Keratinocyte (primary cell): Measurements from ENCODE around the gene MKS1. TPM values are rescaled to one million over a fixed set of nuclear protein-coding genes. Genes with fewer than 3 reads are reported as not detected.

Experiments used
- DNase-seq: peaks from one replicate; pipeline ENCODE4 v3.0.0-alpha.2; 2011; ENCODE audit warnings: low read depth, missing footprints, low spot score
- FAIRE-seq: peaks from 2 replicates; lab custom pipeline; 2011; peaks lifted over from hg19 to GRCh38; lab: Jason Lieb, UNC
- H2AFZ ChIP-seq: 2 replicates; pipeline ENCODE4 v1.6.0; 2012; ENCODE audit warnings: low read length, control low read depth, inconsistent platforms; ENCODE audit not compliant: control insufficient read depth
- H3K27ac ChIP-seq: 2 replicates; pipeline ENCODE4 v1.5.1; 2011; ENCODE audit warnings: low read length; ENCODE audit not compliant: control insufficient read depth, insufficient read depth
- H3K27me3 ChIP-seq: 3 replicates; pipeline ENCODE4 v1.6.0; 2011; ENCODE audit warnings: low read length; ENCODE audit not compliant: control insufficient read depth, insufficient read depth; ENCODE audit errors: extremely low read depth
- H3K36me3 ChIP-seq, 2 experiments: 2 replicates in 1 of 2; 3 replicates in 1 of 2; pipeline ENCODE4 v1.5.1; 2011; ENCODE audit warnings: low read length in 2 of 2, mild to moderate bottlenecking in 1 of 2; ENCODE audit not compliant: control insufficient read depth in 2 of 2, insufficient read depth in 2 of 2; ENCODE audit errors: extremely low read depth in 1 of 2
- H3K4me1 ChIP-seq: 3 replicates; pipeline ENCODE4 v1.5.1; 2011; ENCODE audit warnings: low read length; ENCODE audit not compliant: control insufficient read depth, insufficient read depth; ENCODE audit errors: extremely low read depth
- H3K4me2 ChIP-seq: 3 replicates; pipeline ENCODE4 v1.6.0; 2011; ENCODE audit warnings: low read depth, low read length; ENCODE audit not compliant: control insufficient read depth, insufficient read depth; ENCODE audit errors: extremely low read depth
- H3K4me3 ChIP-seq, 3 experiments: fragments of 200-600 bp in 1 of 3; sonication (generic) in 1 of 3; 2 replicates in 2 of 3; 3 replicates in 1 of 3; pipeline ENCODE4 v1.5.1; 2011 to 2016; ENCODE audit warnings: low read length in 3 of 3, mild to moderate bottlenecking in 3 of 3, control low read depth in 2 of 3, inconsistent platforms in 1 of 3, low read depth in 1 of 3, mixed read lengths in 1 of 3, mixed run types in 1 of 3, moderate library complexity in 1 of 3; ENCODE audit not compliant: control insufficient read depth in 2 of 3, insufficient read depth in 2 of 3; ENCODE audit errors: extremely low read depth in 1 of 3
- H3K79me2 ChIP-seq: 2 replicates; pipeline ENCODE4 v1.6.0; 2012; ENCODE audit warnings: low read length; ENCODE audit not compliant: control insufficient read depth, insufficient read depth
- H3K9ac ChIP-seq: 3 replicates; pipeline ENCODE4 v1.6.0; 2011; ENCODE audit warnings: low read length; ENCODE audit not compliant: control insufficient read depth, insufficient read depth; ENCODE audit errors: extremely low read depth
- H3K9me1 ChIP-seq: 3 replicates; pipeline ENCODE4 v1.6.0; 2011; ENCODE audit warnings: low read length; ENCODE audit not compliant: control insufficient read depth, insufficient read depth; ENCODE audit errors: extremely low read depth
- H3K9me3 ChIP-seq: 2 replicates; pipeline ENCODE4 v1.5.1; 2012; ENCODE audit warnings: low read depth, low read length; ENCODE audit not compliant: control insufficient read depth
- H4K20me1 ChIP-seq: 3 replicates; pipeline ENCODE4 v1.6.0; 2011; ENCODE audit warnings: low read length; ENCODE audit not compliant: control insufficient read depth, insufficient read depth; ENCODE audit errors: extremely low read depth
- CTCF ChIP-seq, 3 experiments: IDR thresholded peaks in 1 of 3; conservative IDR thresholded peaks in 1 of 3; optimal IDR thresholded peaks in 1 of 3; 2 replicates in 2 of 3; 3 replicates in 1 of 3; pipeline versions ENCODE3 to v1.5.1; 2011; ENCODE audit warnings: low read length in 3 of 3, mild to moderate bottlenecking in 3 of 3, moderate library complexity in 2 of 3, control low read depth in 1 of 3, inconsistent platforms in 1 of 3; ENCODE audit not compliant: insufficient read depth in 2 of 3; ENCODE audit errors: extremely low read depth in 1 of 3
- EZH2 ChIP-seq: IDR thresholded peaks from one replicate; pipeline ENCODE4 v1.6.1; 2012; ENCODE audit warnings: inconsistent platforms, mild to moderate bottlenecking, low read length, moderate library complexity
- dilution Hi-C: fragments of 300-500 bp; cut with MboI; formaldehyde crosslinking; loops from one replicate; pipeline ENCODE4 v1.7.0; 2020; ENCODE audit warnings: low sequenced_read_pairs; ENCODE audit not compliant: extremely low pct_ligation_motif_present
- polyA minus RNA-seq, 3 experiments: library from RNA; depleted of rRNA, polyadenylated mRNA; stranded (reverse); fragments of >200 nt; gene quantifications; 1 replicate in 1 of 3; 2 replicates in 1 of 3; 3 replicates in 1 of 3; pipeline ENCODE4 v1.2.3, GENCODE V29; 2011
- polyA plus RNA-seq, 5 experiments: library from polyadenylated mRNA; depleted of rRNA in 3 of 5; stranded (reverse) in 3 of 5; stranded (forward) in 1 of 5; unstranded in 1 of 5; fragments of >200 nt; gene quantifications; 1 replicate in 1 of 5; 2 replicates in 3 of 5; 3 replicates in 1 of 5; pipeline versions ENCODE4 v1.2.1 to v1.2.3, GENCODE V29; 2011 to 2012; ENCODE audit warnings: missing spikeins in 2 of 5, low read depth in 1 of 5, low replicate concordance in 1 of 5

Gene MKS1
- polyA plus RNA-seq (11.2 to 12.2 TPM (median 12.0 TPM) in 3 replicates), polyA minus RNA-seq (10.6 to 26.7 TPM (median 14.0 TPM) in 3 replicates)
- polyA plus RNA-seq (2011; ENCODE audit: low read depth), result 6.6 TPM
- 8.4 and 8.9 TPM in 2 replicates for polyA plus RNA-seq (2011; cell fraction: cytosol; rRNA removed)
- polyA plus RNA-seq (2011; cell fraction: nucleus; rRNA removed), result 23.4 and 26.9 TPM in 2 replicates
- 10.3 and 10.7 TPM in 2 replicates for polyA plus RNA-seq (2012; ENCODE audit: low replicate concordance)
- polyA minus RNA-seq (2011; cell fraction: cytosol; rRNA and poly(A)+ RNA removed), result 14.6 TPM
- polyA minus RNA-seq (2011; cell fraction: nucleus; rRNA and poly(A)+ RNA removed), result 9.6 and 10.2 TPM in 2 replicates

GRCh38 chr17:58219007-58219788, at the start of gene MKS1:
Gene MKS1, minus strand, starts transcription at chr17:58219255. Its CDS starts 25 bp downstream, at chr17:58219230.
- peak; percentile 53 for FAIRE-seq
- H3K27me3 ChIP-seq, result no peaks in the 10 kb centered on the region
- H3K79me2 ChIP-seq, result no peaks in the 10 kb centered on the region
- no peaks in the 10 kb centered on the region for H4K20me1 ChIP-seq
- dilution Hi-C loops, result no loop called here
- peak within 1 kb of the TSS; percentile 99 for H3K4me2 ChIP-seq
- no peaks in the 10 kb centered on the region for H3K9me1 ChIP-seq
- peak within 1 kb of the TSS; percentile 88 for H3K9ac ChIP-seq
- peaks cover 13% of the 10 kb centered on the region for H3K4me1 ChIP-seq
- peak within 1 kb of the TSS; percentile 99 for H2AFZ ChIP-seq
- H3K4me3 ChIP-seq, result peak within 1 kb of the TSS; percentile 86 to 92 (median 88)
- H3K27ac ChIP-seq, result peak within 1 kb of the TSS; percentile 77
- peaks cover 0 to 2% of the 10 kb centered on the region in 2 experiments for H3K36me3 ChIP-seq
- DNase-seq, result peak; percentile 23
- TF ChIP-seq CTCF (optimal IDR thresholded peaks at IDR 0.05 in 1 of 3, IDR thresholded peaks at IDR 0.05 in 1 of 3, conservative IDR thresholded peaks at IDR 0.05 in 1 of 3; ENCODE audit: extremely low read depth in 1 of 3, insufficient read depth in 2 of 3, low read length in 3 of 3), result peak; percentile 55 to 81 (median 80)
- no peak for TF ChIP-seq EZH2
- H3K9me3 ChIP-seq, result no peaks in the 10 kb centered on the region

GRCh38 chr17:58268326-58268725, 49.3 kb upstream of the MKS1 start:
- H3K9me1 ChIP-seq, result no peaks in the 10 kb centered on the region
- no peak overlapping the region for H2AFZ ChIP-seq
- no peak for TF ChIP-seq CTCF (optimal IDR thresholded peaks at IDR 0.05 in 1 of 3, IDR thresholded peaks at IDR 0.05 in 1 of 3, conservative IDR thresholded peaks at IDR 0.05 in 1 of 3; ENCODE audit: extremely low read depth in 1 of 3, insufficient read depth in 2 of 3, low read length in 3 of 3)
- no peak for TF ChIP-seq EZH2
- H3K27ac ChIP-seq, result no peak overlapping the region
- no peak overlapping the region for H3K4me2 ChIP-seq
- no peak overlapping the region for H3K4me3 ChIP-seq
- no peaks in the 10 kb centered on the region for H3K9me3 ChIP-seq
- no peaks in the 10 kb centered on the region for H3K79me2 ChIP-seq
- no peaks in the 10 kb centered on the region for H3K4me1 ChIP-seq
- FAIRE-seq (no peak), DNase-seq (no peak)
- no peak overlapping the region for H3K9ac ChIP-seq
- dilution Hi-C loops, result no loop called here
- H3K27me3 ChIP-seq, result peaks cover 11% of the 10 kb centered on the region
- H4K20me1 ChIP-seq, result no peaks in the 10 kb centered on the region
- H3K36me3 ChIP-seq, result no peaks in the 10 kb centered on the region
